Measurements from ENCODE around the gene PELI1.
A peak's percentile ranks its signal among the peaks of the same experiment; 100 is the strongest.

The PELI1 gene

GRCh38 chr2:64153811-64154210 lies 9.6 kb upstream of the PELI1 start:
- no peak for DNase-seq (ENCODE audit: low spot score)

DNA sequence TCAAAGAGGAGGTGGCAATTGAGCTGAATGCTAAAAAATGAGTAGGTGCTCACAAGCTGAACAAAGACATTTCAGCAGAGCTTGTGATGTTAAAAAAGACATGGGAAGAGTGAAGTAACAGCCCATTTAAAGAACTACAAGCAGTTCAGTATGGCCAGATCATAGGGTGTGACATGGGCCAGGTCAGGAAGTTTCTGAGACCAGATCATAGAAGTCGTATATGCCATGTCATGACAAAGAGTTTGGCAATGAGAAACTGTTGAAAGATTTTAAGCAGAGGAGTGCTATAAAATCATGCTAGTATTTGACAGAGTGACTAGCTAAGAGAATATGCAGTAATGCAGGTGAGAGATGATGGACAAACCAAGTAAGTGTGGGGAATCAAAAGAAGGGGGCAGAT lies 7.3 kb upstream of the PELI1 start:
- DNase-seq (ENCODE audit: low spot score) = no peak

- DNase-seq (ENCODE audit: low spot score) = no peak
These were observed 1.5 kb upstream of the PELI1 start for GRCh38 chr2:64145714-64146113.

DNA sequence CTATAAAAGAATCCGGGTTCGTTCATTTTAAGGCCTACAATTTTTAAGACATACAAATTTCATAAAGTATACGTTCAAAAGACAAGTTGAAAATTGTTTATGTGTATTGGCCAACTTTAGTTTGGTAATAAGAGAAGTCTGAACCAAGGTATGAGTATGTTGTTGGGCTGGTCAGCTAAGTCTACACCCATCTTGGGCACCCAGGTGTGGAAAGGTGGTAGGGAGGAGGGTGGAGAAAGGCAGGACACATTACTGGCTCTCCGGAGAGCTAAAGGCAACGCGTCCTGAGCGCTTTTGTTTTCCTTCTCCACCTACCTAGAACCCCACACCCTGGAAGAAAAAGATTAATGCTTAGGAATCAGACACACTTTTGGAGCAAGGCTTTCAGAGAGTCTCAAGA lies 899 bp upstream of the PELI1 start:
- no peak for DNase-seq (ENCODE audit: low spot score)

DNA sequence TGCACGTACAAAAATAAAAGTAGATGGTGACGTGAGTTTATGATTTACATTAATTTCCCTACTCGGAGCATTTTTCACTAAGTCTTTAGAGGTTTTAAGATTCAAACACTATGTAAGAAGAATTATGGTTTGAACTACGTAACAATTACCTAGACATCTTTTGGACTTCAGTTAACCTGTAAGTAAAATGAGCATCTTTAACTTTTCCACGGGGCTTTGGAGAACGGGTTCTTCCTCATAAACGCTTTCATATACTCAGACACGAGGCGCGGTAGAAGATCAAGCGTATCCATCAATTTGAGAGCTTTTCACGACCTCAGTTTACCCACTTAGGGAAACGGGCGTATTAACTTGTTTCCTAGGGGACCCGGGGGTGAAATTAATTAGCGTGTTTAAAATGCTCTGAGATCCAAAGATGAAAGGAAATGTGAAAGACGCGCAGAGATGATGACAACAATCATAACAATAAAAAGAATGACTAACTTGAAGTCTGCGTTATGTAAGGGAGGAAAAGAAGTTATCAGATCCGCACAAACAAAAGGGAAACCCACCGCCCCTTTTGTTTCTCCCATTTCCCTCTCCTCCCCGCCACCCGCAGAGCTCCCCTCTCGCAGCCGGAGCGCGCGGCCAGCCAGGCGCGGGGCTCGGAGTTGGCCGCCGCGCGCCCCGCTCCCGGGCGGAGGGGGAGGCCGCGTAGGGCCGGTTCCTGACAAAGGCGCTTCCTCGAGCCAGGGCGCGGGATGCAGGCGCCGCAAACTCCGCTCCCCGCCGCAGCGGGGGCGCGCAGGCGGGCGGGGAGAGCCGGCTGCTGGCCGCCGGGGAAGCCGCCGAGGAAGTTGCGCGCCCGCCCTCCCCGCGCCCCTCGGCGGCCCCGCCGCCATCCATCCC lies 807 bp downstream of the PELI1 start:
- DNase-seq (ENCODE audit: low spot score) = peak; percentile 50

DNA sequence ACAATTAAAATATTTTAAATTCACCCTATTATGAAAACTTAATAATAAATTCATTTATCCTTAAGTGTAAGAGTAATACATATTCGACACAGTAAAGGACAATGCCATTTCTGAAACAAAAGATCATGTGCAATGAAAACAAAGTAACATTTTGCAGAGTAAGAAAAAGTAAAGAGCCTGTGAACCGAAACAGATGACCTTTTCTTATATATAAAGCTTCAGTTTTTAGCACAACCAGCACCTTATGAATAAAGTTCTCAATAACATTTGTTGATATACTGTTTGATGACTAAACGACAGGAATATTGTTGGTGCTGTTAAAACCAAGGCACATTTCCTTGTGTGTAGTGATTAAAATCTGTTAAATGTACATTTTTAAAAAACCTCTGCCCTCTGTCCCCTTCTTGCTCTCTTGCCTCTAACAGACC lies 1.5 kb downstream of the PELI1 start:
- no peak for DNase-seq (ENCODE audit: low spot score)

GRCh38 chr2:64141674-64142405 lies 2.4 kb downstream of the PELI1 start:
- peak; percentile 31 for DNase-seq (ENCODE audit: low spot score)

DNA sequence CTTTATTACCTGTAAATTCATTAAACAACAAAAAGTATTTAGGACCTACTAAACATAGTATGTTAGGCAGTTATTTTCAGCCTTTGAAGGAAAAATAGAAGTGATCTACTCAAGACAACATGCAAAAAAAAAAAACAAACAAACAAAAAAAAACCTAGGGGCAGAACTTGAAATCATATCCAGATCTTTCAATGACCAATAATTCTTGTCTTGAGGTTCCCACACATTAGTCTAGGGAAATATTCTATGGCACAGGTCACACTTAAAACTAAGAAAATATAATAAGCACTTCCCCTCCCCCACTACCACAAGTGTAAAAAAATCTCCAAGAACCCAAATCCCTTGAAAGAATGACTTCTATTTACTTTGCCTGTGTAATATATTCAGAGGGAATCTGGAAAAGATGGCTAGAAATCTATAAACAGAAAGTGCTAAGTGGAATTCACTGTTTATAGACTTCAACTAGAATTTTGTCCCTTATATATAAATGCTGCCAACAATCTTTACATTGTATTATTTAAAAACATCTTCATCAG lies 3.5 kb downstream of the PELI1 start:
- DNase-seq (ENCODE audit: low spot score) = no peak

- no peak for DNase-seq (ENCODE audit: low spot score)
These were observed 4.3 kb downstream of the PELI1 start for GRCh38 chr2:64139956-64140355.

DNA sequence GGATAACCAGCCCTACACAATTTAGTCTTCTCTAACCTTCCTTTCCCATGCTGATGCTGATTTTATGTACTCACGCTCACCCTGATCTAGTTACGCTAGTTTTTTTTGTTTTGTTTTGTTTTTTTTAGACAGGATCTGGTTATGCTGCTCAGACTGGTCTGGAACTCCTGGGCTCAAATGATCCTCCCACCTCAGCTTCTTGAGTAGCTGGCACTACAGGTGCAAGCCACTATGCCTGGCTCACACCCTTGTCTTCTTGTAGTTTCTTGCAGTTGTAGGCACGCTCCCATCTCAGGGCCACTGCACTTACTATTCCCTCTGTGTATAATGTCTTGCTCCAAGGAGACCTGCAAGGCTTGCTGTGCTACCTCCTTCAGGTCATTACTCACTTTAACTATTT lies 6.2 kb downstream of the PELI1 start:
- DNase-seq (ENCODE audit: low spot score) = no peak

DNA sequence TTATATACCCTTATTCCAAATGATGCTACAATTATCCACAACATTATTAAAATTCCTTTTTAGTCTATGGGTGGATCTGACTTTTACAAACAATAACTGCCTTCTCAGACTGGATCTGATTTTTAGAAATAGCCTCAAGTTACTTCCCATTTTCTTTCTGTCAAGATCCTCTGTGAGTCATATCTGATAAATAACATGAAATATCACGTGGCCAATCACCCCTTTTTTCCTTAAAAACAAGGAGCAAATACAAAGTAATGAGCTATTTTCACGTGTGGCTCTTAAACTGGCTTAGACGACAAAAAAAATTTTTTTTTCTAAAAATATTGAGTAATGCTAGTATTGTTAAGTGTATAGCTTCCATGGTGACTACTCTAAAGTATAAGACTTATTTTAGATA lies 6.7 kb downstream of the PELI1 start:
- DNase-seq (ENCODE audit: low spot score) = no peak

DNA sequence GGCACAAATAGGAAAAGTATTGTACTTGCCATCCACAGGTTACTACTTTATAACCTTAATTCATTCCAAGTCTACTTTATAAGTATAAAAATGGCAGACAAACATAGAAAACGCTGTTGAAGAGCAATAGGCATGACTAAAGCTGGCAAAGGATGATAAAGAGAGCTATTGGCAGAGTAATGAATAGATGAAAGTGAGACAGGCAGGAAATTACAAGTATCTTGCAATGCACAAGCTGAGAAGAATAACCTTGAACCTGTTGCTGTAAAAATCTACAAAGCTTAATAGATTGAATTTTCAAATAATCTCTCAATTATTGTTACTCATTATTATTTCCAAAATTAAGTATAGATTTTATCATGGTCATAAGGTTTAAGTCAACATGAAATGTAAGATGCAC lies 8.8 kb downstream of the PELI1 start:
- DNase-seq (ENCODE audit: low spot score) = no peak

GRCh38 chr2:64134813-64135212 lies 9.4 kb downstream of the PELI1 start:
- peak; percentile 26 for DNase-seq (ENCODE audit: low spot score)

GRCh38 chr2:64133828-64134227 lies 10.4 kb downstream of the PELI1 start:
- peak; percentile 54 for DNase-seq (ENCODE audit: low spot score)

GRCh38 chr2:64133354-64133753 lies 10.9 kb downstream of the PELI1 start:
- DNase-seq (ENCODE audit: low spot score) = no peak

DNA sequence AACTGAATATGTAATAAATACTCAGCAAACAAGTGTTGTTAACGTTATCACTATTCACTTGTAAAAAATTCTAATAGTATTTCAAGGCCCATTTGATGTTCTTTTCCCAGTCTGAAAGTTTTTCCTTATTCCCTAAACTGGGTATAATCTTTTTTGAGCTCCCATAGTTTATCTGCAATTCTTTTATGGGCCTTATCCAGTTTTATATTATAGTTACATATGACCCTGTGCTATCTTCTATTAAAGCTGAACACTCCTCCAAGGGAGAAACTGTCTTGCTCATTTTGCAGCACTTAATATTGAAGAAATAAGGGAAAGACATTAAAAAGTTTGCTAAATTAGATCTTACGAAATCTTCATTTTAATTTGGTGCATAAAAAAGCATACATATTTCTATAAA lies 13.9 kb downstream of the PELI1 start:
- no peak for DNase-seq (ENCODE audit: low spot score)

DNA sequence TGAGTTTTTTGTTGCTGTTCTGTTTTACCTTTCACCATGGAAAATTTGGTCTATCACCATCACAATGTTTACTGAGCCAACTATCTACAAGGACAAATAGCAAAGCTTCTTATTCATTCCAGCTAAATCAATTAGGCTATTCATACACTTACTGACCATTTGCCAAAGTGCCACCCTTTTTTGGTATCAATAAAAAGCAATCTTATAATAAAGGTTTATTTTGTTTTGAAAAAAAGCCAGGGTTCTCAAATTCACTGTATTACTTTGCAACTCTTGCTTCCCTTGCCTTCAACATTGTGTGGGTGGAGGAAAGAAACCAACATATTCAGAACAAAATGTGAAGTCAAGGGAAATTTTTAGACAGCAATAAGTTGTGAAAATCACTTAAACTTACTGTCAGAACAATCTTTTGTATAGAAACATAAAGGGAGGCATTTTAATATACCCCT lies 15.3 kb downstream of the PELI1 start:
- peak; percentile 36 for DNase-seq (ENCODE audit: low spot score)

- DNase-seq (ENCODE audit: low spot score) = no peak
These were observed 15.8 kb downstream of the PELI1 start for GRCh38 chr2:64128406-64128805.

DNA sequence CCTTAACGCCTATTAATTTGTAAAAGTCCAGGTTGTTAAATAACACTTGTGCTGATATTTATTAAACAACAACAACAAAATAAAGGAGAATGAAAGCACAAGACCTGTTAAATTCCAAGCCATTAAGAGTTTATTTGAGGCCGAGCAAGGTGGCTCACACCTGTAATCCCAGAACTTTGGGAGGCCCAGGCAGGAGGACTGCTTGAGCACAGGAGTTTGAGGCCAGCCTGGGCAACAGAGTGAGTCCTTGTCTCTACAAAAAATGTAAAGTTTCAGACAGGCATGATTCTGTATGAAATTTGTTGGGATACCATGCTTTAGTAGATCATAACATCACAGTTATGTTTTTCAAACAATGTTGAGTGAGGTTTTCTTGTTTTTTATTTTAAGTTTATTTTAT lies 17.1 kb downstream of the PELI1 start:
- no peak for DNase-seq (ENCODE audit: low spot score)

- DNase-seq (ENCODE audit: low spot score) = no peak
These were observed 17.6 kb downstream of the PELI1 start for GRCh38 chr2:64126601-64127000.

DNA sequence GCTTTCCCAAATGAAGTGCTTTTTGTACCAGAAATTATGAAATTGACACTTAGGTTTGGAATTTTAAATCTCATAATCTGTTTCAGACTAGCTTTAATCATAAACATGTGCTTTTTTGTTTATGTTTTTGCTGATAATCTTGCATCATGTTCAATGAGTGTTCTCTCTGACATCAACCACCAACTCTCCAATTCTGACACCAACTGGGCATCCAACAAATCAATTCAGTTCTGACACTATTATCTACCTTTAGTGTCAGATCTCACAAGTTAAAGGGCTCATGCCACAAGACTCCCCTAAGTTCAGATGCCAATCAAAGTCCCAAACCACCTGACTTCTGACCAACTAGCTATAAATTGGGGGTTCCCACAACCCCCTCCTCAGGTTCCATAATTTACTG lies 19.6 kb downstream of the PELI1 start:
- no peak for DNase-seq (ENCODE audit: low spot score)

DNA sequence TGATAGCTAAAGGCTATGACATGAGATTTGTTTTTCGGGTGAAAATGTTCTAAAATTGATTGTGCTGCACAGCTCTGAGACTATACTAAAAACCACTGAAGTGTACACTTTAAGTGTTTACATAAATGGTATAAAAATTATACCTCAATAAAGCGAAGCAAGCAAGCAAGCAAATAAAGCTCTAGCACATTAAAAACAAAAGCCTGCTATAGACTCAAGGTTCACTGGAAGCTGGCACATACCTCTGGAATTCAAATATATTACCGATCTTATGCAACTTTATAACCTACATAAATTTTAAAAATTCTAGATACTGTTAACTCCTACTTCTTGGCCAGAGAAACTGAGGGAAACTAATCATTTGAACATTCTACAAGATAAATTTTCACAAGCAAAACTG lies 20.1 kb downstream of the PELI1 start:
- no peak for DNase-seq (ENCODE audit: low spot score)

DNA sequence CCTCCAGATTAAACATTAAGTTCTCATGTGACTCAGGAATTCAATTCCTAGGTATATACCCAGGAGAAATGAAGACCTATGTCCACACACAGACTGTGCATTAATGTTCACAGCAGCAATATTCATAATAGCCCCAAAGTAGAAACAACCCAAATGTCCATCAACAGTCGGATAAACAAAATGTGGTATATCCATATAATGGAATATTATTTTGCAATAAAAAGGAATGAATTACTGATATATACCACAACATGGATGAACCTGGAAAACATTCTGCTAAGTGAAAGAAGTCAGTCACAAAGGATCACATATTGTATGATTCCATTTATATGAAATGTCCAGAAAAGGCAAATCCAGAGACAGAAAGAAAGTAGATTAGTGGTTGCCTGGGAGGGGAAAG lies 20.5 kb downstream of the PELI1 start:
- no peak for DNase-seq (ENCODE audit: low spot score)
